Heart left ventricle (tissue), 13 donors: ENCODE data around the gene DBN1.

Experiments used
- CTCF ChIP-seq, 12 donors: fragments of 200-600 bp; sonication (generic) in 4 of 12; IDR thresholded peaks; one replicate each; pipeline versions ENCODE4 v1.5.0 to v1.8.0; 2018 to 2022; ENCODE audit warnings: antibody characterized with exemption in 12 of 12, mild to moderate bottlenecking in 5 of 12
- POLR2A ChIP-seq, 2 donors: fragments of 450-650 bp; IDR thresholded peaks; one replicate each; pipeline ENCODE4 v1.6.1; 2017; ENCODE audit warnings: antibody characterized with exemption in 2 of 2, mild to moderate bottlenecking in 2 of 2, moderate library complexity in 2 of 2
- donor health status: ischemic (EF 13 %, LVEDD 7.1; RV severe dilation, severe dysfunction).
- donor health status: DM: no; HTN: yes; CAD: no.
- donor health status: DM: no; HTN: no; CAD: no.
- donor health status: ischemic (EF 25% LVEDD 6.9; RV normal size, moderate dysfunction).
- donor health status: ischemic (EF 25% LVEDD 5.7; RV mildly dilated, moderate dysfunction).
- donor health status: ischemic (EF 35%, LVEDD 5.7; RV mildly dilated, moderate dysfunction).
- donor health status: nonischemic (EF 11% LVEDD 7.7; RV severe dilation, severe dysfunction).
- donor health status: DM: yes; HTN: yes; CAD: no.
- donor health status: PGD.
- donor health status: ischemic (EF 29% LVEDD 5.4; RV normal size, mild dysfunction).
- donor health status: nonischemic (EF 23%, LVEDD 6.1; RV moderate dilation, normal function).

- TF ChIP-seq POLR2A (IDR thresholded peaks at IDR 0.05): no peak
- TF ChIP-seq CTCF (IDR thresholded peaks at IDR 0.05): no peak
Measured at GRCh38 chr5:177462021-177462670, 11.3 kb downstream of the DBN1 start.
